Hematopoietic multipotent progenitor cell (in vitro differentiated cells): Measurements from ENCODE around the gene WEE2. TPM values are rescaled to one million over a fixed set of nuclear protein-coding genes. Genes with fewer than 3 reads are reported as not detected.
"Not testable (repeated sequence)": the region's sequence is repeated elsewhere in the genome, so short reads cannot be mapped to it uniquely, and the experiment has no call there.

ENCODE experiments used
- DNase-seq, 3 donors: peaks; one replicate each; pipeline ENCODE4 v3.0.0-alpha.2; 2011 to 2015; ENCODE audit warnings: low read depth in 2 of 3, low spot score in 2 of 3
- total RNA-seq: library from RNA; depleted of rRNA; stranded (reverse); fragments of >200 nt; gene quantifications from one replicate; pipeline ENCODE4 v1.2.3, GENCODE V29; 2012

Gene WEE2
- total RNA-seq, 1 donor = not detected

DNA sequence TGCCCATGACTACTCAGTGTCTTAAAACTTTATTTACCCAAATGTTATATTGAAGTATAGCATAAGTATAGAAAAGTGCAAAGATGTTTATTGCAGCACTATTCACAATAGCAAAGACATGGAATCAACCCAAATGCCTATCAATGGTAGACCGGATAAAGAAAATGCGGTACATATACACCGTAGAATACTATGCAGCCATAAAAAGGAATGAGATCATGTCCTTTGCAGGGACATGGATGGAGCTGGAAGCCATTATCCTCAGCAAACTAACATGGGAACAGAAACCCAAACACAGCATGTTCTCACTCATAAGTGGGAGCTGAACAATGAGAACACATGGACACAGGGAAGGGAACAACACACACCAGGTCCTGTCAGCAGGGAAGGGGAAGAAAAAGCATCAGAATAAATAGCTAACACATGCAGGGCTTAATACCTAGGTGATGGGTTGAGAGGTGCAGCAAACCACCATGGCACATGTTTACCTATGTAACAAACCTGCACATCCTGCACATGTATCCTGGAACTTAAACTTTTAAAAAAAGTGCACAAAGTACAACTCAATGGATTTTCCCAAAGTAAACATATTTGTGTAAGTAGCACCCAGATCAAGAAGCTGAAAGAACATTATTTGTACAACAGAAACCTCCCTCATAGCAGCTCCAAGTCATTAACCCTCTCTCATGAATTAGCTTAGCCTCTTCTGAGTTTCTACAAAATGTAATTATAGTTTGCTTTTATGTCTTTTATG is 18.9 kb upstream of the WEE2 start:
- DNase-seq = not testable (repeated sequence)

DNA sequence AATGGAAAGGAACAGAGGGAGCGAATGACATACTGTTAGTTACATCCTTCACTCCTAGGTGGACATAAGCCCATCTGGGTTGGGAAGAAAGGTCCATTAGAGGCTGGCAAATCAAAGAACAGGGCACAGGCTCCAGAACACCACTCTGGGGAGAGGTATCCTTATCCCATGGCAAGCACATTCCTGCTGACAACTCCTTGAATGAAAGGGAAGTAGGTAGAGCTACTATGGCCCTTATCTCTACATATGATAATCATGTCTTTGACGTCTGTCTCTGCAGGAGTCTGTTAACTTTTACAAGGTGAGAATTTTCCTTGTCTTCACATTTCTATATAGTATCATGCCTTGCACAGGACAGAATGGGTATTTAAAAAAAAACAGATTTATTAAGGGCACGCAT is 16.6 kb upstream of the WEE2 start:
- DNase-seq = no peak

DNA sequence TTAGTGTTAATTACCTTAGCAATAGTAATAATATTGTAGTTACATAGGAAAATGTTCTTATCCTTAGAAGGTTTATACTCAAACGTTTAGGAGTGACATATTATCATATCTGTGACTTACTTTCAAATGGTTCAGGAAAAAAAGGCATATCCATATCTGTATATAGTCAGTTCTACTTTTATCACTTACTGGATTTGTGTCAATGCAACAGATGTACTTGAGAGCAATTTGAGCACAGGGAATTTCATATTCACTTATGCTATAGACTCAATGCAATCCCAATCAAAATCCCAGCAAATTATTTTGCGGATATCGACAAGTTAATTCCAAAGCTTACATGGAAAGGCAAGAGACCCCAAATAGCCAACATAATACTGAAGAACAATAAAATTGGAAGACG is 16.2 kb upstream of the WEE2 start:
- no peak for DNase-seq

DNA sequence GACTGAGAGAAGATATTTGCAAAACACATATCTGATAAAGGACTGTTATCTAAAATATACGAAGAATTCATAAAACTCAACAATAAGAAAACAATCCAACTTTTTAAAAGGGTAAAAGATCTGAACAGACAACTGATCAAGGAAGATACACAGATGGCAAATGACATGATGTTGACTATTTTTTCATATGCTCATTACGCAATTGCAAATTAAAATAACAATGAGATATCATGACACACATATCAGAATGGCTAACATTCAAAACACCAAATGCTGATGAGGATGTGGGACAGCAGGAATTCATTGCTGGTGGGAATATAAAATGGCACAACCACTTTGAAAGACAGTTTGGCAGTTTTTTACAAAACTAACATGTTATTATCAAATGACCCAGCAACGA is 15.1 kb upstream of the WEE2 start:
- DNase-seq = no peak

DNA sequence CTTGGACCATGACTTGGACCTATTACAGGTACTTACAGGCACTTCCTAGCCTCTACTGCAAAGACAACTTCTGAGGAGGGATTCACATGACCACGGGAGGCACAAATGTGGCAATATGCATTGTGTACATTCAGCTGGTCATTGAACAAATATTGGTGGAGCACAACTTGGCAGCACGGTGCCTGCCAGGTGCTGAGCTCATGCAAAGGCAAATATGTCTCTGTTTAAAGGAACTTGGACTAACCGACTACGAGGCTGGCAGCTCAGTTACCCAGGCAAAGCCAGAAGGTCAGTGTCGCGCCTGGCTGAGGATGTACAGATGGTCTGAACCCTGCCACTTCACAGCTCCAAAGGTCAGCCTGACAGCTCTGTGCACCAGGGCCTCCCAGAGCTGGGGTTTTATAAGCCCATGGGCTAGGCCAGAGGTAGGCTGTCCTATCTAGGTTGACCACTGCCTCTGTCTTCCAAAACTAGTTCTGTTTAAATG is 12.3 kb upstream of the WEE2 start:
- no peak for DNase-seq

DNA sequence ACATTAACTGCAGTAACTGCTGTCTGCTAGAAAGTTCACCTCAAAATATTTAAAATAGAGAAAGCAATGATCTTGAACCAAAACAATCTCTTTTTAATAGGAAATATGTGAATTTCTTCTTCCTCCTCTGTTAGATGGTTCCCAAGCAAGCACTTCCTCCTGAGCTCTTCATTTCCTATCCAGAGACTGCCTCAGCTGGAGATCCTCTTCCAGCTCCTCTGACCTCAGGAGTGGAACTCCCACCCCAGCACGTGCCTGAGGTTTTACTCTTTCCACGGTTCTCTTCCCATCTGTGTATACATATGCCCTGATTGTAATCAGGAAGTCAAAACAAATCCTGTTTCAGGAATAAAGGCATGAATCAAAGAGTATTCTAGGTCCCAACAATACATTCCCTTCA is 11.8 kb upstream of the WEE2 start:
- no peak for DNase-seq

DNA sequence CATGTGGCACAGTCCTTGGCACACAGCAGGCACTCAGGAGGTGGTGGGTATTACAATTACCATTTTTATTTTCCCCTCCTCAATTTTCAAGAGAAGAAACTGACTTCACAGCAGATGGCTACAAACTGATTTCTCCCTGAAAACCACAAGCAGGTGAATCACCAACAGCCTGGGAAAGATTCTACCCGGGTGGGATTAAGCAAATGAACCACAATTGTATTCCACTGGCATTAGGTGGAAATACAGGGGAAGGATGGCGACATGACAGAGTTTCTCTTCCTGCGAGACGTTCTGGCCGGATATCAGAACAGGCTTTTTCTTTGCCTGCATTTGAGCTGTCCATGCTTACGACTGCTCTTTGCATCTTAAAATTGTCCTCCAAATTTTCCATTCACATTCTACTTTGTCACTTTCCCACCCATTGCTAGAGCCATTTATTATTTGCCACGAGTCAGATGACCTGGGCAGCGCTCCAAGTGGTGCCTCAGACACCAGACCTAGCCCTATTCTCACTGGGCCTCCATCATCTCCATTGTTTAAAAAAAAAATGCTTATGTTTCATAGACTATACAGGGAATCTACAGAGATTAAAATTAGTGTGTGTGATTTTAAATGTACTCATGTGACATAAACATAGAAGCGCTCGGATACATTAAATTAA is 10.8 kb upstream of the WEE2 start:
- DNase-seq = no peak

DNA sequence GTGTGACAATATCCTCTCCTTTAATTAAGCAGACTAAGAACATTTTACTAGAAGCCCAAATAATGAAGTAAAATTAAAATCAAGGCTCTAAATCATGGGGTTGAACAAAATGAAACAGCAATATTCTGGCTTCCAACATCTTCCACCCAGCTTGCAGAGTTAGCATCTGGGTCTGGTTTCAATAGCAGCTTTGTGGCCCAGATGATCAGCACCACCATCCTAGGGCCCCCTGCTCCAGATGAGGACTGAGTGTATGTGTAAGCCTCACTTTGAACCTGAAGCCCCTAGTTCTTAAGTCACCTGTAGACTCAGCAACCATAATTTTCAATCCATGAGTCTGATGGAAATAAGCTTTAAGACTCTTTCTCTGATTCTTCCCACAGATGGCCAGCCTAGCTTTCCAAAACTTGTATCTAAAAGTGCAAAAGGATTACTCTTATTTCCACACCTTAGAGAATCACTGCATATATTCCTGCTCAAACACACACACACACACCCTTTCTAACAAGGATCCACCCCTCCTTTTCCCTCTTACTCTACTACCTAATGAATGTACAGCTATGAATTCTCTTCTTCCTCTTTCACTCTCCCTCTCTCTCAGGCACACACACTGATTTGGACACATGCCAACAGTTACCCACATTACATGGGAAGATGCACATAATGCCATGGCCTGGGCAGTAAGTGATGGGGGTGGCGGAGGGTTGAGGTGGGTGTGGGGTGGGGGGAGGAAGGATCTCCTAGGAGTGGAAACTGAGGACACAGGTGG is 9.7 kb upstream of the WEE2 start:
- peak in 2 of 3 donors; percentile 32 to 48 for DNase-seq

DNA sequence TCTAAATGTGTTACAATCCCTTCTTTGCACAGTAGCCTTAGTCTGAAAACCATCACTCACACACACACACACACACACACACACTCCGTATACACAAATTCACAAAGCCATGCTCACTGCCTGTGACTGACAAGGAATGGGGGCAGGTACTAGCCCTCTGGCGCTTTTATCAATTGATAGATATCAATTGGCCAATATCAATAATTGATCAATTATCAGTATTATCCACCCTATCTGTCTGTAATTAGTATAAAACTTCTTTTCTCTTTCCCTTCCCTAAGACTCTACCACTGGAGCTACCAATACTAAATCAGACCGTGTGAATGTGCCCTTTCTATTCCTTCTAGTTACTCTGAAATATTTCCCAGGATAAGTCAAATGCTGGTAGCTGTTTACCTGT is 8.3 kb upstream of the WEE2 start:
- no peak for DNase-seq

DNA sequence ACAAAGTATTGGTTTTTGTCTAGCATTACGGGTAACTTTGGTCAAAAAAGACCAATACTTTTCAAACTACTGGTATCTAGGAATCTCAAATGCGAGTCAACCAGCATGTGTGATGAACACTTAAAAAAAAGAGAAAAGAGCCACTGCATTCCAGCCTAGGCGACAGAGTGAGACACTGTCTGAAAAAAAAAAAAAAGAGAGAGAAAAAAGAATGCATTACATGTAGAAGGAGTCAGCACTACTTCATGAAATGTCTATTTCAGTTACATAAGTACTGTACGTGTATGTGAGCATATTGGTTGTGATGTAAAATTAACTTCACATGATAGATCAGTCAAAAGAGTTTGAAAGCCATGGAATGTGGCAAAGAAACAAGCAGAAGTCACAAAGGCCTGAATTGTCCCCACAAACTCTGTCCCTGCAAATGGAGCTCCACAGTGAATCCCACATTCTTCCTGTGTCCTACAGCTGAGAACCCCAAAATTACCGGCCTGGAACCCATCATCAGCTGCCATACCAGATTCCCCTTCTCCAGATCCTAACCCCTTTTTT is 7.8 kb upstream of the WEE2 start:
- DNase-seq = no peak

DNA sequence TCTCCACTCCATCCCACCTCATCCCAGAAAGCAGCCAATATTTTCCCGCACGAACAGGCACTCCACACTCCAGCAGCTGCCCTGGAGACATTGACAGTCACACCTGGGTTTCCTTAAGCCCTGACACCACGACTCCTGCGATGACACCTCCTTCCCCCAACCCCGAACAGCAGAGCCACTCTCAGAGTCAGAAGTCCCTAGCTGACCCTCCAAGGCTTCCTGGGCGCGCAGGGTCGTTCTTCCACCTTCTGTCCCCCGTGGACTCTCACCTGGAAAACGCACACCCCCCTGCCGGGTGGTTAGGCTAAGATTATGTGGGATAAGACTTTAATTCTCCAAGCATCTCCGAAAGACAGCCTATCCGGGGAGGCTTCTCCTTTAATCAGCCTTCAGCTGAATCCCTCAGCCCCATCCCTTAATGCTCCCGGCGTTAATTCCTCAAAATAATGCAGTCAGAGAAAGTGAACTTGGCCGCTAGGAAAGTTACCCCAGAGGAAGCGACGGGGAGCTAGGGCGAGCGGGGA is 7.2 kb upstream of the WEE2 start:
- DNase-seq = no peak

DNA sequence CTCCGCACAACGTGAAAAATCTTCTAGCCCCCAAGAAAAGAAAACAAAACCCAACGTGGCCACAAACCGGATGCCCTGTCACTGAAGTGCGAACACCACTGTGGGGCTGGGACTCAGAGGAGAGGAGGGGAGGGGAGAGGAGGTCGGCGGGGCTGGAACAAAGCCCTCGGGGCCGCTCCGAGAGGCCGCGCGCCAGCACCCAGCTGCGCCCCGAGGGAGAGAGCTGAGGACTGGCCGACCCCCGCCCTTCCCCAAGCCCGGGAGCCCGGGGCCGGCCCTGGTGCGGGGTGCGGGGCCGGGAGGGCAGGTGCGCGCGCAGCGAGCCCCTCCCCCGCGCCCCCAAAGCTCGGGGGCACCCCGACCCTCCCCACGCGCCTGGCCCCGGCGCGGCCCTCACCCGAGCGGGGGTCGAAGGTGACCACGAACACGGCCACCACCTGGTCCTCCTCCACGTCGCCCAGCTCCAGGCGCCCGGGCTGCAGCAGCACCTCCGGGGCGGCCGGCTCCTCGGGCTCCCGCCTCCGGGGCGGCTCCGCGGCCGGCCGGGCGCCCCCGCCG is 6.6 kb upstream of the WEE2 start:
- DNase-seq = peak; percentile 41 to 87 (median 78)

DNA sequence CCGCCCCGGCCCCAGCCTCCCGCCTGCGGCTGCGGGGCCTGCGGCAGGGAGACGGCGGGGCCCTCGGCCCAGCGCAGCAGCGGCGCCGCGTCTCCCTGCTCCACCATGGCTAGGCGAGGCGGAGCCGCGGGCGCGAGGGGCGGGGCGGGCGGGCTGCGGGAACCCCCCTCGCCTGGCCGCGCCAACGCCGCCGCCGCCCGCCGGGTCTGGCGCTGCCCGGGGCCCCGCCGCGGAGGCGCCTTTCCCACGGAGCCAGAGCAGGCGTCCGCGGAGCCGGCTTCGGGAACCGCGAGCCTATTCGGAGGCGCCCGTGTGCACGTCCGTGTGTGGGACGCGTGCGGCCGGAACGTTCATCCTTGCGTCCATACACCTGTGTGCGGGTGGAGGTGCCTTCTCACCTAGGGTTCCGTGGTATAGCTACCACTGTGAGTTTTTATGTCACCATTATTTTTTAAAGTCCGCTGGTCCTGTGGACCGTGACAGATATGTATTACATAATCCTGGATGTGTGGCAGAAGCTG is 6.0 kb upstream of the WEE2 start, which contains the start of gene DENND11:
Gene DENND11, minus strand, starts transcription at position 120 of the 521 bp plus-strand sequence. Its CDS starts 13 bp downstream, at position 107.
- peak; percentile 50 to 67 (median 65) for DNase-seq

DNA sequence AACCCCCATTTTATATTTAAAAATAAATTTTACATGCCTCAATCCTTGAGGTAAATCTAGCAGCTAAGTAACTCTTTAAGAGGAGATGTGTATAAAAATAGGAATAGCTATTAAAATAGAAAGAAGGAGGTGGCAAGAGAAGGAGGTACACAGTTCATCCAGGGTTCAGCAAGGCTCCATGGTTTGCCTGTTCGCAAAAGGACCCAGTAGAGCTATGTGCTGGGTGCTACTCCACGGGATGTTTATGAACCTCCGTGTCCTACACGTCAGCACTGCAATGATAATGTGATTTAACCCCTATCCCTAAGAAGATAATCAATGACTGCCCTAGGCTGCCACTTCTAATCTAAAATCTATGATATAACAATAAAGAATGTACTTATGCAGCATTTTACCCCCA is 5.3 kb upstream of the WEE2 start:
- DNase-seq = no peak

DNA sequence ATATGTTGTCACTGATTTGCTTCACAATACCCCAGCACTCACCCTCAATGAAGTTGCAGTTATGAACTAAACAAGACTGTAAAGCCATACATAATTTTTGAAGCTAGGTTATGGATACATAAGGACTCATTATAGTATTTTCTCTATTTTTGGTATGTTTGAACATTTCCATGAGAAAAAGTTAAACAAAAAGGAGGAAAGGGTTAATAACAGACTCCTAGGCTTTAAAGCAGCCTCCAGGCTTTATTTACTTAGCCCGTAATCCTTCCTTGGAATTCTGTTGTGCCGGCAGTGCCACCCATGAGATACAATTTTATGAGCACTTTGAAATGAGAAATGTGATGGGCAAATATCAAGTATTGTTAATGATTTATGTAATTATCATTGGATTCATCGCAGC is 4.0 kb upstream of the WEE2 start:
- DNase-seq = no peak

DNA sequence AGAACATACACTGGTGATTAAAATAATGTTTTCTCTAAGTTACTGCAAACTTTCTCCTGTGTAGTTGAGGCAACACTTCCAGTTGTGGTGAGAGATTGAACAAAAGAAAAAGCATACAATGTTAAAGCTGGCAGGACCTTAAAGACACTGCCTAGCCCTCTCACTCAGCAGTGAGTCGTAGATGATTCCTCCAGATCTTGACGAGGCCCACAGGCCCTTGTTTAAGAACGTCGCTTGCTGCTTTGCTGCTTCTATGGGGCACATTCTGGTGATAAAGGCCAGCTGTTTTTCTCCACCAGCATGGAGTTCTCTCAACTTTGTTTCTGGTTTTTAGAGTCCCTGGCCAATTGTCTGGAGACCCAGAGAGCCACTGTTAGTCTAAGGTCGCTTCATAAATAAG is 3.4 kb upstream of the WEE2 start:
- no peak for DNase-seq

DNA sequence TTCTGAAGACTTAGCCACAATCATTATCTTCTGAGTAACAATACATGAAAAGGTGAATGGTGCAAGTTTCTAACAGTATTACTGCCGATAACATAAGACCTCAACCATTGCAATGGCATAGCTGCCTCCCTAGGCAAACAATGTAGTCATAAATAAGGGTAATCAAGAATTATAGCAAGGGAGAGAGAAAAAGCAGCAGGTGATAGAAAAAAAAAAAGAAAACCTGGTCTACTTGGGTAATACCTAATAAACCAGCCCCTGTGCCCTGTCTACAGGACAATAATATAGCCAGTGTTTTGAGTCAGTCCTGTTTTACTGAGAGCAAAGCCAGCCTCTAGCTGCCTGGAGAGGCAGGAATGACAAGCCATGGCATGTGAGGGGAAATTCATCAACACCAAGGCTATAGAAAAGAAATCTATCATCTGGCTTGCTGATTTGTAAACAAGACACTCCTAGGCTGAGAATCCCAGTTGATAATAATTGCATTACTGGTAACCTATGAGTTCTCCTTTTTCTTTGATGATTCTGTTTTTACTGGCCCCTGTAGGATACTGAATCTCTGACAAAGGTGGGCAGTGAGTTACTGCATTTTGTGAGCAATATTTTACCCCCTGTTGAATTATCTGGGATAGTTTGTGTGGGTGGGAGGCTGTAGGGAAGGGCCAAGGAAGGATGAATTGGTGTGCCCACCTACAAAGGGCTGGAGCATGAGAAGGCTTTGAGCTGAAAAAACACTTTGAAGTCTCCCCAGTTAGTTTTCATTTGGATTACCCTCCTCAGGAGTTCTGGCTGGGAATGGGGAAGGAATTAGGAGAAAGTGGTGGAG is 1.7 kb upstream of the WEE2 start:
- DNase-seq = no peak

DNA sequence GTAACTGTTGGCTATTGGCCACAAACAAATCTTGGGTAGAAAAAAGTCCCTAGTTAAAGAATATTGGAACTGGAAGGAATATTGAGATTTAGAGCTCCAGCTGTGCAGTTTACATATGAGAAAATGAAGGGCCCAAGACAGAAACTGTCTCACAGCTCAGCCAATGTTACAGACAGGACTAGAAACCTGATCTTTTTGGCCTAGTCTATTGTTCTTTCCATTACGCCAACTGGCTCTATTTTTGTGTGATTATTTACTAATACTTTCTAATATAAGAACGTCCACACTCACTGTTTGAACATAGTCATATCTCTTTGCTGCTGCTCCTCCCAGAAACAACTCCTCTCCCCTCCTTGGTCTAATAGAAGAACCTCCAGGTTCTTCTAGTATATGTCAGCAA is 1.2 kb downstream of the WEE2 start:
- DNase-seq = no peak

DNA sequence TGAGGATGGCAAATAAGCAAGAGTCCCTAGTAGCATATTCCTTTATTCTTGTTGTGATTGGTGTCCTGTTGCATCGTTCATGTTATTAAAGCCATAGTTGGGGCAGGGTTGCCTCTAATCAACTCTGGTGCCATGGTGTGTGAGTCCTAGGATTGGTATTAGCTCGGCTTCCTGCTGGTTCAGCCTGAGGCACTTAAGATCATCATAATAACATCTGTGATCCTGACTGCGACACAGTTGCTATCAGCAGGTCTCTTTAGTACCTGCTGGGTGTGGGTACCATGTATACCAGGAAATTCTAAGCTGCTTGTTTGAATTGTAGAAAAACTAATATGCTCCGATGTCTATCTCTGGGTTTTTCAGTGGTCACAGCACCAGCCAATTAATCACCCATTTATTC is 1.6 kb downstream of the WEE2 start:
- no peak for DNase-seq
